GM10248 (cell line): ENCODE measurements around the gene CHST10.

Experiments
- CTCF ChIA-PET: fragments of 300-600 bp; sonication (Branson Sonifier 250); formaldehyde crosslinking; extraction: SDS; loops from one replicate; lab custom pipeline; 2021; ENCODE audit warnings: antibody characterized with exemption; lab: Yijun Ruan, JAX
- POLR2A ChIA-PET: fragments of 350-650 bp; sonication (Branson Sonifier 250); formaldehyde crosslinking; extraction: SDS; loops from one replicate; lab custom pipeline; 2020; ENCODE audit warnings: antibody characterized with exemption; lab: Yijun Ruan, JAX
- DNase-seq: peaks from one replicate; pipeline ENCODE4 v3.0.0; 2012; ENCODE audit errors: extremely low spot score
- CTCF ChIP-seq: IDR thresholded peaks from 2 replicates; pipeline ENCODE4 v1.5.1; 2012; ENCODE audit warnings: mild to moderate bottlenecking, low read depth; ENCODE audit errors: extremely low read depth, missing control alignments, control extremely low read depth

Gene CHST10

DNA sequence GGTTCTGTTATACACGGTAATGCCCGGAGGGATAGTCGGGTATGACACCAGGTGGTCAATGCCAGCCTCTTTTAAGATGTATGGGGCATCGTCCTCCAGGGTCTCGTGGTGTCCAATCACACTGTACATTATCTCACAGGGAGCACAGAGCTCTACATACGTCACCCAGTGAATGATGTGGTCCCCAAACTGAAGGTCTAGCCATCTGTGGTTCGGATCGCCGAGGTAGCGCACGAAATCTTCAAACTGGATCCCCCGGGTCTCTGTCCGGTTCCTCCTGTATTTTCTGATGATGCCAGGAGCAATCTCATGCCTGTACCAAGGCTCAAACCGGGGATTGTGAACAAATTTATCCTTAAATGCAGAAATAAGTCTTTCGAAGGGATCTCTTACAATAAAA is 24.1 kb downstream of the CHST10 start:
- TF ChIP-seq CTCF: no peak
- ChIA-PET CTCF (interaction anchor here (2.1 to 9.6 kb wide), 2 partner anchors 12 to 19 kb away, joined by 5 to 72 read pairs; no protein-coding TSS in a partner anchor), POLR2A (no interaction called here)
- DNase-seq: no peak

GRCh38 chr2:100392715-100393114 is 24.8 kb downstream of the CHST10 start:
- ChIA-PET CTCF (interaction anchor here (1.7 to 9.6 kb wide), 2 partner anchors 12 to 130 kb away, joined by 5 to 72 read pairs; no protein-coding TSS in a partner anchor), POLR2A (no interaction called here)
- no peak for DNase-seq
- no peak for TF ChIP-seq CTCF

DNA sequence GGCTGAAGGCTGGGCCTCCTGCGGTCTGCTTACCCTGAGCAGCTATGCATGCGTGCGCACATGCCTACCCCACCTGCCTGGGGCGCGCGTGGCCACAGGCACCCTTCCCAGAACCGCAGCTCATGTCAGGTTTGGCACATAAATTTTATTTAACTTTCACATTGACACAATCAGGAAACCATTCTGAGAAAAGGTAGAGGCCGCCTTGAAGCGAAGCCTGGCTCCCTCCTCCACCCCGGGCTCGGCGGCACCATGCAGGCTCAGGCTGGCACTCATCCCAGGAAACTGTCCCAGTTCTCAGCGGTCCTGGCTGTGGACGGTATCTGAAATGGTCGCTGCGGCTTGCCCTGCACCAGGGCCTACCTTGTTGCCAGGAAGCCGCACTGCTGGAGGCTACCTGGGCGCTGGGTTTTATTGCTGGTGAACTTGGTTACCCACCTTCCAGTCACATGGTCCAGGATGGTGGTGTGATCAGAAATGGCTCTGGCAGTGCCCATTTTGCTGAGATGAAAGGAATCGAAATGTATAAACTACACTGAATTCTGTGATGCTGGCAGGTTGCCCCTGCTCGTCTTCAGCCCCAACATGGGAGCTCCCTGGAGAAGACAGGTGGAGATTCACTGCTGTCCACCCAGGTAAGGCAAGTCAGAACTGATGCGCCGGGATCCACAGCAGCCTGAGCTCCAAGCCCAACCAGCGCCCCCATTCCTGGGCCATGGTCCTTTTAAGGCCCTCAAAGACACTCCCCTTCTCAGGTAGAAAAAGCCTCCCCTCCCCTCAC is 25.5 kb downstream of the CHST10 start:
- TF ChIP-seq CTCF: no peak
- no peak for DNase-seq
- ChIA-PET POLR2A (interaction anchor here (0.5 kb wide), 1 partner anchor 179 kb away, joined by 3 read pairs; no protein-coding TSS in a partner anchor), CTCF (interaction anchor here (1.7 to 9.6 kb wide), 2 partner anchors 11 to 129 kb away, joined by 5 to 72 read pairs; no protein-coding TSS in a partner anchor)

DNA sequence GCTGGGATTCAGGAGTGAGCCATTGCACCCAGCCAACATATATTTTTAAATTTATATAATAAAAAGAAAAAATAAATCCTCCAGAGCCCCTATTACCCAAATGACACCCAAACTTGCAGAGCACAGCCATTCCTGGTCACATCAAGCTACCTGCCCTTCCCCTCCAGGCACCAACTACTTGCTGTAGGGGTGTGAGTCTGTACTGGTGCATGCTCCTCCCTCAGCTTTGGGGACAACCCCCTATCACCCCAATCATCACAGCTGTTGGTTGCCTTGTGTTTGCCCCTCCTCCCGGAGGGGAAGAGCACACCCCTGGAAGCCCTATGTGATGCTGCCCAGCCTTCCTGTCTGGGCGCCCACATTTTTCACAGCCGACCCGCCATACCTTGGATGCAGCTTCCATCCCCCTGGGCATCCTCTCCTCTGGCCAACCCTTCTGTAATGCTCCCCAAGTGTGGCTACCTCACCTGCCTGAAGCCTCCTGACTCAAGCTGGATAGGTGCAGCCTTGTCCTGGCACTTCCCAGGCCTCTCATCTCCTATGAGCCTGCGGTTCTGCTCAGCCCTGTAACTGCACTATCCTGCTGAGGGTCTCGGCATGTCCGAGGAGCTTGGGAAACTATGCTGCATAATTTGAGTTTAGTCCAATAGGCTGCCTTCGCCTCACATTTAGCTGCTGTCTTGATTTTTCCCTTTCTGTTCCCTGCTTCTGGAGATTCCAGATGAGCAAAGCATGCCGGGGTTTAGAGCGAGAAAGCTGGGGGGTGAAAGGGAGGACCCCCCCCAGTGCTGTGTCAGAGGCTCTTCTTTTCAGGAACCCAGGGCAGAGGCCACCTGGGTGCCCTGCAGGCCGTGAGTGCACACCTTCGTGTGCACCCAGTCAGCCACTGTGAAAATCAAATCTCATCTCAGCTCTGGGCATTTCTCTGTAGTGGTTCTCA is 27.2 kb downstream of the CHST10 start:
- POLR2A ChIA-PET: no interaction called here
- no peak for DNase-seq
- CTCF ChIA-PET: interaction anchor here (1.4 to 9.6 kb wide), 4 partner anchors 9 to 128 kb away, joined by 3 to 72 read pairs (median 14); no protein-coding TSS in a partner anchor
- no peak for TF ChIP-seq CTCF

GRCh38 chr2:100388703-100389102 is 28.8 kb downstream of the CHST10 start:
- CTCF ChIA-PET: interaction anchor here (3.3 to 9.6 kb wide), 2 partner anchors 8 to 126 kb away, joined by 22 to 72 read pairs; no protein-coding TSS in a partner anchor

More at GRCh38 chr2:100388703-100389102, 28.8 kb downstream of the CHST10 start:
- TF ChIP-seq CTCF: no peak
- DNase-seq: no peak
- POLR2A ChIA-PET: no interaction called here
